ENCODE measurements around the gene FAM162A.
A peak's percentile ranks its signal among the peaks of the same experiment; 100 is the strongest.

FAM162A gene

DNA sequence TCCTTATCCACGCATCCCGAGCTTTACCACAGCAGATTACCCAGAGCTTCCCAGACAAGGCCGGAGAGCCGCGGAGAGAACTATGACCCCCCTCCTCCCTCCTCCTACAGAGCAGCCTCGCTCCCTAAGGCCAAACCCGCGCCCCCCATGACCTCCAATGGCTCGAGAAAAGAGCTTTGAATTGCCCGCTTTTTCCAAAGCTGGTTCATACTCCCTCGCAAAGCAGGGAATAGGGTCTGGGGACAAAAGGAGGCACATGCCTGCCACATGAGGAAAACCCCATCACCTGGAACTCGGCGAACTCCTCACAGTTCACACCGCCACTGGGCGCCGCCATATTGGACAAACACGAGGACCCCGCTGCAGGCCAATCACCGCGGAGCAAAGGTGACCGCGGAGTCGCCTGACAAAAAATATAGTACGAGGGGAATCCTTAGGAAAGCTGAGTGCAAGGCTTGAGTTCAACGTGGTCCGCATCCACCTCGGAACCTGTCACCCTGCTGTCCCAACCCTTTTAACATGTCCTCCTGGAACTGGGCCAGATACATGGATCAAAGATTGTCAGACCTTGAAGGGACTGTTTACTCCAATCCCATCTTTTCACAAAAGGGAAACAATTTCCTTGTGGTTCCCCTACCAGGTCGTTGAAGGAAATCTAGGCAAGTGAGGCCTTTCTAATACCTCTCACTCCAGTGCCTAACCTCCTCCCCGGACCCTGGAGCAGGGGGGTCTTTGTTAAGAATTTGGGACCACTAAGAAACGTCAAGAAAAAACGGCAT, 905 bp upstream of the FAM162A start, which contains the start of gene MIX23:
Gene MIX23, minus strand, starts transcription at position 344 of the 779 bp plus-strand sequence. Its CDS starts 7 bp downstream, at position 337.
- peak within 1 kb of the TSS; percentile 96 for H3K4me3 ChIP-seq (ENCODE audit: low read depth, low read length)
- in situ Hi-C loops (cut with HindIII; ENCODE audit: low sequenced_read_pairs), result no loop called here
- TF ChIP-seq, protein P1, sequence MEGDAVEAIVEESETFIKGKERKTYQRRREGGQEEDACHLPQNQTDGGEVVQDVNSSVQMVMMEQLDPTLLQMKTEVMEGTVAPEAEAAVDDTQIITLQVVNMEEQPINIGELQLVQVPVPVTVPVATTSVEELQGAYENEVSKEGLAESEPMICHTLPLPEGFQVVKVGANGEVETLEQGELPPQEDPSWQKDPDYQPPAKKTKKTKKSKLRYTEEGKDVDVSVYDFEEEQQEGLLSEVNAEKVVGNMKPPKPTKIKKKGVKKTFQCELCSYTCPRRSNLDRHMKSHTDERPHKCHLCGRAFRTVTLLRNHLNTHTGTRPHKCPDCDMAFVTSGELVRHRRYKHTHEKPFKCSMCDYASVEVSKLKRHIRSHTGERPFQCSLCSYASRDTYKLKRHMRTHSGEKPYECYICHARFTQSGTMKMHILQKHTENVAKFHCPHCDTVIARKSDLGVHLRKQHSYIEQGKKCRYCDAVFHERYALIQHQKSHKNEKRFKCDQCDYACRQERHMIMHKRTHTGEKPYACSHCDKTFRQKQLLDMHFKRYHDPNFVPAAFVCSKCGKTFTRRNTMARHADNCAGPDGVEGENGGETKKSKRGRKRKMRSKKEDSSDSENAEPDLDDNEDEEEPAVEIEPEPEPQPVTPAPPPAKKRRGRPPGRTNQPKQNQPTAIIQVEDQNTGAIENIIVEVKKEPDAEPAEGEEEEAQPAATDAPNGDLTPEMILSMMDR (IDR thresholded peaks at IDR 0.05; ENCODE audit: low read depth, low read length, missing control alignments), result no peak
- peak; percentile 34 for DNase-seq (ENCODE audit: low read depth)

DNA sequence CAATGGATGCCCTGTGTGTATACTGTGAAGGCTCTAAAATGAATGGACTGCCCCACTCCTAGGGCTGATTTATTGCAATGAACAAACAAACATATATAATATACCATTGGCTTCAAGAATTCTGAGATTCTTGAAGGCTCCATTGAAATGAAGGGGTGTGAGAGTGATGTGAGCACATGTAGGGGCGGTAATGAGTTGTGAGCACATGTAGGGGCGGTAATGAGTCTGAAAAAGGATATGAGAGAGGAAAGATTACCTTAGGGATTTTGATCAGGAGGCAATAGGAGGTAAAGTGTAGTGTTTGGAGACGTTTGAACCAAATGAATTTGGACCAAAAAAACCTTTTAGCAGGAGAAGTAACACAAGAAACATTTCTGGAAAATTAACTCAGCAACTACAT, 3.7 kb downstream of the FAM162A start:
- H3K4me3 ChIP-seq (ENCODE audit: low read depth, low read length), result no peak overlapping the region
- TF ChIP-seq, protein P1 (IDR thresholded peaks at IDR 0.05; ENCODE audit: low read depth, low read length, missing control alignments), result no peak
- in situ Hi-C loops (cut with HindIII; ENCODE audit: low sequenced_read_pairs), result no loop called here
- no peak for DNase-seq (ENCODE audit: low read depth)

DNA sequence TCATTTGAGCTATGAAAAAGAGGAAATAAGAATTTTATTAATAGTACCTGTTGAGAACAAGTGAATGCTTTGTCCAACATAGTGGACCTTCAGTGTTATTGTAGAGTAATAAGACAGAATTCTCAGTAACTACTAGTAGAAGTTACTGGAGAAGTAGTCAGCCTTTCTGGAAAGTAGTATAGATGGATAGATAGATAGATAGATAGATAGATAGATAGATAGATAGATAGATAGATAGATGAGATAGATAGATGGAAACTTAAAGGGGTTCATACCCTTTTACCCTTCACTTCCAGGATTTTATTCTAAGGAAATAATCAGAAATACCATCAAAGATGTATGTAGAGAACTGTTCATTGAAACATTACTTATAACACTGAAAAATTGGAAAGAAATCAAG, 5.2 kb downstream of the FAM162A start:
- no peak overlapping the region for H3K4me3 ChIP-seq (ENCODE audit: low read depth, low read length)
- in situ Hi-C loops (cut with HindIII; ENCODE audit: low sequenced_read_pairs), result no loop called here
- TF ChIP-seq, protein P1 (IDR thresholded peaks at IDR 0.05; ENCODE audit: low read depth, low read length, missing control alignments), result no peak
- no peak for DNase-seq (ENCODE audit: low read depth)

DNA sequence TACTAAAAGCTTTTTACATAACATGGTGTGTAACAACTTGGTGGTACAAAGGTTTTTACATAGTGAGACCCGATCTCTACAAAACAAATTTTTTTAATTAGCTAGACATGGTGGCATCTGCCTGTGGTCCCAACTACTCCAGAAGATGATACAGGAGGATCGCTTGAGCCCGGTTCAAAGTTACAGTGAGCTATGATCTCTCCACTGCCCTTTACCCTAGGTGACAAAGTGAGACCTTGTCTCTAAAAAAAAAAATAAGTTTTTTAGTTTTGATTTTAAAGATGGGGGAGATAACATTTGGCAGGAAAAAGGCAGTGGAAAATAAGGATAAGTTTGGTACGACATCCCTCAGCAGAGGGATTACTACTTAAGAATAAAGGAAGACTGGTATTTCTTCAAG, 5.9 kb downstream of the FAM162A start:
- TF ChIP-seq, protein P1 (IDR thresholded peaks at IDR 0.05; ENCODE audit: low read depth, low read length, missing control alignments), result no peak
- no peak overlapping the region for H3K4me3 ChIP-seq (ENCODE audit: low read depth, low read length)
- in situ Hi-C loops (cut with HindIII; ENCODE audit: low sequenced_read_pairs), result no loop called here
- DNase-seq (ENCODE audit: low read depth), result no peak

DNA sequence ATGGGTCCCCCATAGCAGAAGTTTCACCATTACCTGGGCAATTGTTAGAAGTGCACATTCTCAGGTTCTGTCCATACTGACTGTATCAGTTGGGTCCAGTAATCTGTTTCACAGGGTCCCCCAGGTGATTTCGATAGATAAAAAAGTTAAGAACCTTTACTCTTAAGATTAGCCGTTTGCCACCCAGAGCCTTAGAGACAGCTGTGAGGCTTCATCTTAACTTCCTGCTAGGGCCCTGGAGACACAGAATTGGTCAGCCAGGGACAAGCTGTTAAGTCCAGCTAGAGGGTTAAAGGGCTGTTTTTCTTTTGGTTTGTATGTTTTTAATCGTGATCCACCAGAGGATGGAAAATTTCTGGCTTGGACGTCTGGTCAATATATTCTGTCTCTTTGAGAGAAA, 6.7 kb downstream of the FAM162A start:
- TF ChIP-seq, protein P1 (IDR thresholded peaks at IDR 0.05; ENCODE audit: low read depth, low read length, missing control alignments), result no peak
- H3K4me3 ChIP-seq (ENCODE audit: low read depth, low read length), result no peak overlapping the region
- no peak for DNase-seq (ENCODE audit: low read depth)
- in situ Hi-C loops (cut with HindIII; ENCODE audit: low sequenced_read_pairs), result no loop called here

DNA sequence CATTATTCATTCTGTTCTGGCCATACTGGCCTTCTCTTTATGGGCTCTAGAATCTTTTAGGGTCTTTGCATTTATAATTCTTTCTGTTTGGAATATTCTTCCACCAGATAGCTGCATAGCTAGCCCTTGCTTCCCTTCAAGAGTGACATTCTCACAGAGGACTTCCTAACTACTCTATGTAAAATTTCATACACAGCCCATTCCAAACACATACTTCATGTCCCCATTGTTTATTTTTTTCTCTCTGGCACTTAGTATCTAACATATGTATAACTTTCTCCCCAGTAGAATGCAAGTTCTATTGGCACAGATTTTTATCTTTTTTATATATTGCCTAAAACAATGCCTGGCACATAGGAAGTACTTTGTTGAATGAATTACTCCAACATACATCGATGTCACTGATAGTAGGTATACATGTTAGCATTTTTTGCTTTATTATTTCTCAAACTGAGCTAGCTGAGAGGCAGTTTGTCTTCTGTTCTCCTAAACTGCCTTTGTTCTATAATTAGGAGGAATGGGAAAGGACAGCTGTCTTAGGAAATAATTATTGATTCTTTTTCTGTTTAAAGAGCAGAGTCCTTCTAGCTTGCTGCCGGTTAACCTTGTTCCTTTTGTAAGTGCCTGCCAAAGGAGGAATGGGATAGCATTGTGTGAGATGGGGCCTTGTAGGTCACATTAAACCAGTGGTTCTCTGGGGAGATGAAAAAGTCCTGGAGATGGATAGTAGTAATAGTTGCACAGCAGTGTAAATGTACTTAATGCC, 7.9 kb downstream of the FAM162A start:
- TF ChIP-seq, protein P1 (IDR thresholded peaks at IDR 0.05; ENCODE audit: low read depth, low read length, missing control alignments), result no peak
- DNase-seq (ENCODE audit: low read depth), result no peak
- in situ Hi-C loops (cut with HindIII; ENCODE audit: low sequenced_read_pairs), result no loop called here
- H3K4me3 ChIP-seq (ENCODE audit: low read depth, low read length), result no peak overlapping the region
